ENCODE results near the gene CDH4. TPM values are rescaled to one million over a fixed set of nuclear protein-coding genes. Genes with fewer than 3 reads are reported as not detected.

CDH4 gene
- total and polyA plus RNA-seq, 5 donors from 2014 or later, result 0.07 to 0.69 (median 0.49) TPM; not detected in 1

DNA sequence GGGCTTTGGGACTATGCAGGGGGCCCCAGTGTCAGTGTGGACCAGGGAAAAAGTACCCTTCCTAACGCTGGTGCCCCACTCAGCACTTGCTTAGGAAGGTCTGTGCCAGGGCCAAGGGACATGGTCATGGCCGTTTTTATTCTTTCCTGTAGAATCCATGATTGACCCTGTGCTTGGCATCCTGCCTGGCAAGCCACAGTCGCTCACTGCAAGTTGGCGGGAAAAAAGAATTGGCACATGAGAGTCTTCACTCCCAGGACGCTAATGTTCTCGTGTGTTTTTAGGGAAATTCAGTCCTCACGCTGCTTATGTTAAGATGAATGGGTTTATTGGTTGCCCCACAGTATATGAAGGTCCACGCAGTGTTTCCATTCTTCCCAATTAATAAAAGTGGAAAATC, 253.4 kb downstream of the CDH4 start:
- Mint-ChIP-seq H3K9me3 (peaks cover 0 to 2% (median 0%) of the 10 kb centered on the region in 7 donors), H3K27me3 (no peaks in the 10 kb centered on the region), H3K36me3 (no peaks in the 10 kb centered on the region), H3K27ac (no peak overlapping the region), H3K4me1 (peaks cover 0 to 9% (median 5%) of the 10 kb centered on the region in 4 donors), H3K4me3 (no peak overlapping the region)
- Histone ChIP-seq H3K27me3 (ENCODE audit: control insufficient read depth, insufficient read depth, low read length) (no peaks in the 10 kb centered on the region), H3K9me3 (ENCODE audit: control insufficient read depth in 2 of 2, low read length in 2 of 2) (no peaks in the 10 kb centered on the region), H3K4me1 (ENCODE audit: control insufficient read depth, insufficient read depth, low read length, poor library complexity, severe bottlenecking) (peaks cover 3% of the 10 kb centered on the region), H3K27ac (ENCODE audit: insufficient read depth, low read length, poor library complexity, severe bottlenecking) (no peak overlapping the region), H3K4me3 (ENCODE audit: low read depth, low read length) (no peak overlapping the region), H3K36me3 (ENCODE audit: control insufficient read depth, insufficient read depth, low read length) (no peaks in the 10 kb centered on the region)
- ATAC-seq (ENCODE audit: low read depth in 2 of 2) (no peak), DNase-seq (no peak)

DNA sequence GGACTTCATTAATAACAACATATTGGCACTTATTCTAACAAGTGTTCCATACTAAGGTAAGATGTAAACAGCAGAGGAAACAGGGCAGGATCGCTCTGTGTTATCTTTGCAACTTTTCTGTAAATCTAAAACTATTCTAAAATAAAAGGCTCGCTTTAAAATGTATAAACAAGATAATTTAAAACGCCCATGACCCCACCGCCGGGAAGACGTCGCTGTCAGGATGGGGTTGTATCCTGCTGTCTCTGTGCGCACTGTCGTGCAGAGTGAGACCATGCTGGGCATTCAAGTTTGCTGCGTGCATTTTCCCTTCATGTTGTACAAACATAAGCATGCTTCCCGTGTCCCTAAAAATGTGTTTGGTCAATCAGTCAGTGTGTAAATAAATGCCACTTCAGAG, 255.7 kb downstream of the CDH4 start:
- Histone ChIP-seq H3K36me3 (ENCODE audit: control insufficient read depth, insufficient read depth, low read length) (no peaks in the 10 kb centered on the region), H3K9me3 (ENCODE audit: control insufficient read depth in 2 of 2, low read length in 2 of 2) (no peaks in the 10 kb centered on the region), H3K27me3 (ENCODE audit: control insufficient read depth, insufficient read depth, low read length) (no peaks in the 10 kb centered on the region), H3K4me3 (ENCODE audit: low read depth, low read length) (no peak overlapping the region), H3K4me1 (ENCODE audit: control insufficient read depth, insufficient read depth, low read length, poor library complexity, severe bottlenecking) (no peaks in the 10 kb centered on the region), H3K27ac (ENCODE audit: insufficient read depth, low read length, poor library complexity, severe bottlenecking) (no peak overlapping the region)
- Mint-ChIP-seq H3K4me1 (no peaks in the 10 kb centered on the region), H3K27me3 (no peaks in the 10 kb centered on the region), H3K36me3 (no peaks in the 10 kb centered on the region), H3K9me3 (no peaks in the 10 kb centered on the region), H3K27ac (no peak overlapping the region), H3K4me3 (no peak overlapping the region)
- DNase-seq (no peak), ATAC-seq (ENCODE audit: low read depth in 2 of 2) (no peak)

DNA sequence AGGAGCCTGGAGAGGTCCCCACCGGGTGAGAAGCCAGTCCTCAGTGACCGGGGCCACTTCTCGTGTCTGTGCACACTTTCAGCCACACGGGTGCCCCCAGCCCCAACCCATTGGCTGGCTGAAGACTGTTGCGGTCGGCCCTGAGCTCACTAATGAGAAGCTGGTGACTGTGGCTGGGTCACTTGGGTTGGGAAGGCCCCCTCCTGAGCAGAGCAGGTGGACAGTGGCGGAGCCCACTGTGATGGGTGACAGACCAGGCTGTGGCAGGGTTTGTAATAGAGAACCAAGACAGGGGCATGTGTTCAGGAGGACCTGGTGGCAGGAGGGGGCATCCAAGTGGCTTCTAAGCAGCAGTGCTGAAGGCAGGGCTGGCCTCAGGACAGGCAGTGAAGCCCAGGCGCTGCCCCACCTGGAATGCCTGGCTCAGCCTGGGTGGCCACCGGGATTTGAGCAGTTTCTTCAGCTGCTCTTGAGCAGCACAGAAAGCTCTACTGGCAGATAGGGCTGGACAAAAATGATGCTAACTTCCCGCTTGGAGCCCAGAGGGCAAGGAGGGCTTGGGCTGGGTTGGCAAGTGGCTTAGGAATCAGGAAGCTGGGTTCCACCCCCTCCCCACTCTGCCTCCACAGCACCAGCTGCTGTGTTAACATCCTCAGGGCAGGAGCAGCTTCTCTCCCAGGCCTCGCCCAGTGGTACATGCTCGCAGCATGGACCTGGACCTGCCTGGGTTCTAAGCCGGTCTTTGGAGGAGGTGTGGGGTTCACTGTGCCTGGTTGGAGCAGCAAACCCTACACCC, 256.4 kb downstream of the CDH4 start:
- H3K27ac Mint-ChIP-seq, result no peak overlapping the region
- no peaks in the 10 kb centered on the region for H3K36me3 Mint-ChIP-seq
- Histone ChIP-seq H3K27ac (ENCODE audit: insufficient read depth, low read length, poor library complexity, severe bottlenecking) (no peak overlapping the region), H3K36me3 (ENCODE audit: control insufficient read depth, insufficient read depth, low read length) (no peaks in the 10 kb centered on the region), H3K27me3 (ENCODE audit: control insufficient read depth, insufficient read depth, low read length) (no peaks in the 10 kb centered on the region), H3K4me1 (ENCODE audit: control insufficient read depth, insufficient read depth, low read length, poor library complexity, severe bottlenecking) (no peaks in the 10 kb centered on the region), H3K4me3 (ENCODE audit: low read depth, low read length) (no peak overlapping the region), H3K9me3 (ENCODE audit: control insufficient read depth in 2 of 2, low read length in 2 of 2) (no peaks in the 10 kb centered on the region)
- H3K4me1 Mint-ChIP-seq, result no peaks in the 10 kb centered on the region
- no peaks in the 10 kb centered on the region for H3K9me3 Mint-ChIP-seq
- ATAC-seq (ENCODE audit: low read depth in 2 of 2) (no peak), DNase-seq (no peak)
- no peak overlapping the region for H3K4me3 Mint-ChIP-seq
- H3K27me3 Mint-ChIP-seq, result no peaks in the 10 kb centered on the region

DNA sequence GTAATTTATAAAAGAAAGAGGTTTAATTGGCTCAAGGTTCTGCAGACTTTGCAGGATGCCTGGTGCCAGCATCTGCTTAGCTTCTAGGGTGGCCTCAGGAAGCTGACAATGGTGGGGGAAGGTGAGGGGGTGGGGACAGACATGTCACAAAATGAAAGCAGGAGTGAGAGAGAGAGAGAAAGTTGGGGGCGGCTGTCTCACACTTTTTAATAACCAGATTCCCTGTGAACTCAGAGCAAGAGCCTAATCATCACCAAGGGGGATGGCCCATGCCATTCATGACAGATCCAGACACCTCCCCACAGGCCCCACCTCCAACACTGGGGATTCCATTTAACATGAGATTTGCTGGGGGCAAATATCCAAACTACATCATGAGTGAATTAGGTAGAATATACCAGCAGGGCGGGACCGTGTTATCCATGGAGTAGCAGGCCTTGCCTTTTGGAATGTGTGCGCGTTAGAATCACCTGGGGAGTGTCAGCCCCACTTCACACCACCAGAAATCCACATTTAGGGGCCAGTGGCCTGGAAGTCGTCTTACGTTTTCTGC, 258.8 kb downstream of the CDH4 start:
- Histone ChIP-seq H3K27ac (ENCODE audit: insufficient read depth, low read length, poor library complexity, severe bottlenecking) (no peak overlapping the region), H3K36me3 (ENCODE audit: control insufficient read depth, insufficient read depth, low read length) (no peaks in the 10 kb centered on the region), H3K27me3 (ENCODE audit: control insufficient read depth, insufficient read depth, low read length) (no peaks in the 10 kb centered on the region), H3K4me3 (ENCODE audit: low read depth, low read length) (no peak overlapping the region), H3K4me1 (ENCODE audit: control insufficient read depth, insufficient read depth, low read length, poor library complexity, severe bottlenecking) (no peaks in the 10 kb centered on the region), H3K9me3 (ENCODE audit: control insufficient read depth in 2 of 2, low read length in 2 of 2) (no peaks in the 10 kb centered on the region)
- Mint-ChIP-seq H3K36me3 (no peaks in the 10 kb centered on the region), H3K27me3 (no peaks in the 10 kb centered on the region), H3K4me3 (no peak overlapping the region), H3K27ac (no peak overlapping the region), H3K4me1 (no peaks in the 10 kb centered on the region), H3K9me3 (no peaks in the 10 kb centered on the region)
- no peak for DNase-seq
- ATAC-seq (ENCODE audit: low read depth in 2 of 2), result no peak

GRCh38 chr20:61512475-61512874, 260.4 kb downstream of the CDH4 start:
- Mint-ChIP-seq H3K27me3 (no peaks in the 10 kb centered on the region), H3K4me1 (no peaks in the 10 kb centered on the region), H3K27ac (no peak overlapping the region), H3K9me3 (no peaks in the 10 kb centered on the region), H3K4me3 (no peak overlapping the region), H3K36me3 (no peaks in the 10 kb centered on the region)
- H3K4me3 ChIP-seq (ENCODE audit: low read depth, low read length), result no peak overlapping the region
- ATAC-seq (ENCODE audit: low read depth in 2 of 2) (no peak), DNase-seq (no peak)
- no peak overlapping the region for H3K27ac ChIP-seq (ENCODE audit: insufficient read depth, low read length, poor library complexity, severe bottlenecking)
- H3K4me1 ChIP-seq (ENCODE audit: control insufficient read depth, insufficient read depth, low read length, poor library complexity, severe bottlenecking), result no peaks in the 10 kb centered on the region
- H3K27me3 ChIP-seq (ENCODE audit: control insufficient read depth, insufficient read depth, low read length), result no peaks in the 10 kb centered on the region
- H3K9me3 ChIP-seq (ENCODE audit: control insufficient read depth in 2 of 2, low read length in 2 of 2), result no peaks in the 10 kb centered on the region
- H3K36me3 ChIP-seq (ENCODE audit: control insufficient read depth, insufficient read depth, low read length), result no peaks in the 10 kb centered on the region

GRCh38 chr20:61513124-61514017, 261.3 kb downstream of the CDH4 start:
- no peaks in the 10 kb centered on the region for H3K36me3 Mint-ChIP-seq
- H3K27ac Mint-ChIP-seq, result no peak overlapping the region
- H3K27me3 Mint-ChIP-seq, result no peaks in the 10 kb centered on the region
- DNase-seq (no peak), ATAC-seq (ENCODE audit: low read depth in 2 of 2) (no peak)
- Histone ChIP-seq H3K9me3 (ENCODE audit: control insufficient read depth in 2 of 2, low read length in 2 of 2) (no peaks in the 10 kb centered on the region), H3K4me1 (ENCODE audit: control insufficient read depth, insufficient read depth, low read length, poor library complexity, severe bottlenecking) (no peaks in the 10 kb centered on the region), H3K4me3 (ENCODE audit: low read depth, low read length) (no peak overlapping the region), H3K27ac (ENCODE audit: insufficient read depth, low read length, poor library complexity, severe bottlenecking) (no peak overlapping the region), H3K27me3 (ENCODE audit: control insufficient read depth, insufficient read depth, low read length) (no peaks in the 10 kb centered on the region), H3K36me3 (ENCODE audit: control insufficient read depth, insufficient read depth, low read length) (no peaks in the 10 kb centered on the region)
- H3K4me1 Mint-ChIP-seq, result no peaks in the 10 kb centered on the region
- H3K9me3 Mint-ChIP-seq, result no peaks in the 10 kb centered on the region
- H3K4me3 Mint-ChIP-seq, result no peak overlapping the region

GRCh38 chr20:61514018-61514365, 261.9 kb downstream of the CDH4 start:
- Histone ChIP-seq H3K27me3 (ENCODE audit: control insufficient read depth, insufficient read depth, low read length) (no peaks in the 10 kb centered on the region), H3K36me3 (ENCODE audit: control insufficient read depth, insufficient read depth, low read length) (no peaks in the 10 kb centered on the region), H3K4me3 (ENCODE audit: low read depth, low read length) (no peak overlapping the region), H3K9me3 (ENCODE audit: control insufficient read depth in 2 of 2, low read length in 2 of 2) (no peaks in the 10 kb centered on the region), H3K27ac (ENCODE audit: insufficient read depth, low read length, poor library complexity, severe bottlenecking) (no peak overlapping the region), H3K4me1 (ENCODE audit: control insufficient read depth, insufficient read depth, low read length, poor library complexity, severe bottlenecking) (no peaks in the 10 kb centered on the region)
- DNase-seq (no peak), ATAC-seq (ENCODE audit: low read depth in 2 of 2) (no peak)
- H3K9me3 Mint-ChIP-seq, result peaks cover 0 to 3% (median 0%) of the 10 kb centered on the region in 7 donors
- no peaks in the 10 kb centered on the region for H3K36me3 Mint-ChIP-seq
- H3K4me1 Mint-ChIP-seq, result no peaks in the 10 kb centered on the region
- H3K4me3 Mint-ChIP-seq, result no peak overlapping the region
- no peak overlapping the region for H3K27ac Mint-ChIP-seq
- no peaks in the 10 kb centered on the region for H3K27me3 Mint-ChIP-seq

Data from CD4-positive, CD25-positive, alpha-beta regulatory T cell (primary cell).